Right cardiac atrium (tissue), 5 donors: Measurements from ENCODE around the gene FRY. TPM values are rescaled to one million over a fixed set of nuclear protein-coding genes. Genes with fewer than 3 reads are reported as not detected.

ENCODE experiments used
- ATAC-seq, 2 donors: fragments of 200-7000 bp; cut with Tn5 transposase; one replicate each; pipeline versions ENCODE4 v1.8.0 to v1.9.1; 2020; ENCODE audit warnings: moderate library complexity in 2 of 2, mild to moderate bottlenecking in 1 of 2
- DNase-seq, 3 donors: peaks; one replicate each; pipeline ENCODE4 v3.0.0-alpha.2; 2020
- H3K27ac ChIP-seq: one replicate; pipeline ENCODE4 v1.5.1; 2013; ENCODE audit warnings: mild to moderate bottlenecking, low read length, control low read depth, moderate library complexity
- H3K27me3 ChIP-seq: one replicate; pipeline ENCODE4 v1.6.1; 2013; ENCODE audit not compliant: control insufficient read depth, insufficient read depth
- H3K4me1 ChIP-seq: one replicate; pipeline ENCODE4 v1.6.1; 2013; ENCODE audit warnings: low read length; ENCODE audit not compliant: control insufficient read depth, insufficient read depth
- H3K4me3 ChIP-seq: one replicate; pipeline ENCODE4 v1.5.1; 2013; ENCODE audit warnings: low read length, control low read depth
- H3K9me3 ChIP-seq: one replicate; pipeline ENCODE4 v1.6.1; 2013; ENCODE audit warnings: low read length; ENCODE audit not compliant: control insufficient read depth
- WGBS: extraction: QIAGEN DNeasy Blood & Tissue Kit; methylation state at CpG from one replicate; pipeline ENCODE4 v1.1.7; 2013; 5-methylcytosine and 5-hydroxymethylcytosine counted together
- intact Hi-C, 4 donors: fragments of 100-400 bp; cut with DNase I; formaldehyde crosslinking; loops; one replicate each; pipeline versions ENCODE4 v1.11.0 to v1.14.0; 2022 to 2023
- polyA plus RNA-seq: library from polyadenylated mRNA; stranded (reverse); fragments of 200-250 nt; gene quantifications from one replicate; pipeline ENCODE4 v1.2.3, GENCODE V29; 2013
- total RNA-seq, 4 donors: library from RNA; stranded (reverse); fragmentation: NEBNext Ultra II Directional; extraction: Animal tissue kit (Norgen Biotek cat#: 25700); gene quantifications; one replicate each; pipeline ENCODE4 v1.2.1, GENCODE V29; 2021
- donor health status: healthy with polysubstance abuse.
- donor health status: DM: no; HTN: yes; CAD: no.
- donor health status: DM: no; HTN: no; CAD: no.
- donor health status: DM: no; HTN: yes; CAD: no; lungs with severe emphysema.
- donor health status: DM: yes; HTN: yes; CAD: no.

The FRY gene
- total and polyA plus RNA-seq, 5 donors: 29.0 to 139 (median 113) TPM

- H3K9me3 ChIP-seq: no peaks in the 10 kb centered on the region
- intact Hi-C loops: loop anchor here in 1 of 4 donors (10.0 kb wide), 1 partner anchor 108 kb away; the partner anchor contains the start of gene FRY
- ATAC-seq: peak in 1 of 2 donors; percentile 61
These were observed 111.4 kb downstream of the FRY start for GRCh38 chr13:32142956-32143375.

GRCh38 chr13:32147193-32147592, 115.6 kb downstream of the FRY start:
- H3K27me3 ChIP-seq: no peaks in the 10 kb centered on the region
- peaks cover 5% of the 10 kb centered on the region for H3K4me1 ChIP-seq
- no peak overlapping the region for H3K27ac ChIP-seq
- DNase-seq (no peak), ATAC-seq (no peak)
- 88% methylated on average over 2 of the region's 2 CpGs for WGBS
- no peak overlapping the region for H3K4me3 ChIP-seq
- H3K9me3 ChIP-seq: no peaks in the 10 kb centered on the region
- intact Hi-C loops: loop anchor here in 1 of 4 donors (10.0 kb wide), 1 partner anchor 112 kb away; the partner anchor contains the start of gene FRY

More at GRCh38 chr13:32142956-32143375, 111.4 kb downstream of the FRY start:
- H3K4me3 ChIP-seq: no peak overlapping the region
- peaks cover 2% of the 10 kb centered on the region for H3K4me1 ChIP-seq
- no peak for DNase-seq
- H3K27me3 ChIP-seq: no peaks in the 10 kb centered on the region
- no peak overlapping the region for H3K27ac ChIP-seq

- H3K9me3 ChIP-seq: no peaks in the 10 kb centered on the region
- ATAC-seq: no peak
- DNase-seq: no peak
- 47% methylated on average over 4 of the region's 4 CpGs for WGBS
- H3K4me3 ChIP-seq: no peak overlapping the region
- H3K27ac ChIP-seq: no peak overlapping the region
- peaks cover 3% of the 10 kb centered on the region for H3K4me1 ChIP-seq
- no peaks in the 10 kb centered on the region for H3K27me3 ChIP-seq
- intact Hi-C loops: loop anchor here in 1 of 4 donors (10.0 kb wide), 1 partner anchor 113 kb away; the partner anchor contains the start of gene FRY
These were observed 116.4 kb downstream of the FRY start for GRCh38 chr13:32147976-32148375.

DNA sequence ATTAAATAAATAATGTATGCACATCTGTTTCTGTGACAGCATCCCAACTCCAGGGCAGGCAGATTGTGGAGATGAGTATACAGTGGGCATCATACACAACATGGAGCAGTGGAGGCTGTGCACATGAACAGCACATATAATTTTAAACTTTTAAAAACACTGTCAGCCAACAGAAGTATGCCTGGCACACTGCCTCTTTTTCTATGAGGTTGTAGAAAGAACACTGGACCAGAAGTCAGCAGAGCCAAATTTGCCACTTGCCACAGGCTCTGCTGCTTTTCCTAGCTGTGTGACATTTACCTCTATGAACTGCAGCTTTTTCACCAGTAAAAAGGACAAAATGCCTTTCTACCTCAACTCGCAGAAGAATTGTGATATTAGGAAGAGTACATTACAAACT, 118.7 kb downstream of the FRY start:
- Histone ChIP-seq H3K4me3 (no peak overlapping the region), H3K27ac (peak overlapping the region; percentile 77), H3K27me3 (no peaks in the 10 kb centered on the region), H3K4me1 (peaks cover 3% of the 10 kb centered on the region), H3K9me3 (no peaks in the 10 kb centered on the region)
- DNase-seq (peak in 1 of 3 donors; percentile 27), ATAC-seq (peak; percentile 77 to 80)
- WGBS: 37% methylated on average over 1 of the region's 1 CpG
- intact Hi-C loops: no loop called here

- H3K4me1 ChIP-seq: peaks cover 3% of the 10 kb centered on the region
- no peaks in the 10 kb centered on the region for H3K27me3 ChIP-seq
- ATAC-seq: peak; percentile 91 to 94
- intact Hi-C loops: no loop called here
- DNase-seq: peak; percentile 84 to 92 (median 90)
- no peaks in the 10 kb centered on the region for H3K9me3 ChIP-seq
- 14% methylated on average over 1 of the region's 1 CpG for WGBS
- H3K27ac ChIP-seq: peak overlapping the region; percentile 77
- no peak overlapping the region for H3K4me3 ChIP-seq
These were observed 119.2 kb downstream of the FRY start for GRCh38 chr13:32150794-32151193.

- WGBS: 78% methylated on average over 5 of the region's 5 CpGs
- ATAC-seq (no peak), DNase-seq (no peak)
- Histone ChIP-seq H3K4me1 (peaks cover 3% of the 10 kb centered on the region), H3K27ac (no peak overlapping the region), H3K4me3 (no peak overlapping the region), H3K9me3 (no peaks in the 10 kb centered on the region), H3K27me3 (no peaks in the 10 kb centered on the region)
- intact Hi-C loops: no loop called here
These were observed 119.7 kb downstream of the FRY start for GRCh38 chr13:32151240-32151639.

DNA sequence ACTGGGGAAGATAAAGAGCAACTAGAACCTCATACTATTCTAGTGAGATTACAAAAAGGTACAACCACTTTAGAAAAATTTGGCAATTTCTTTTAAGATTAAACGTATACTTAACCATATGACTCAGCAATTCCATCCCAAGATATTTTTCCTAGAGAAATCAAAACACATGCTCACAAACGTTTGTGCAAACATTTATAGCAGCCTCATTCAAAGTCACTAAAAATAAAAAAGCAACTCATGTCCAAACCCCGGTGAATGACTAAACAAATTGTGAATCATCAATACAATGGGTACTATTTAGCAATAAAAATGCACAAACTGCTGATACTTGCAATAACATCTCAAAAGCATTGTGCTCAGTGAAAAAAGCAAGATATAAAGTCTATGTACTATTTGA, 121.5 kb downstream of the FRY start:
- no peak overlapping the region for H3K4me3 ChIP-seq
- H3K9me3 ChIP-seq: no peaks in the 10 kb centered on the region
- H3K4me1 ChIP-seq: peaks cover 3% of the 10 kb centered on the region
- H3K27ac ChIP-seq: no peak overlapping the region
- ATAC-seq (no peak), DNase-seq (no peak)
- intact Hi-C loops: no loop called here
- H3K27me3 ChIP-seq: no peaks in the 10 kb centered on the region
- 48% methylated on average over 3 of the region's 3 CpGs for WGBS

DNA sequence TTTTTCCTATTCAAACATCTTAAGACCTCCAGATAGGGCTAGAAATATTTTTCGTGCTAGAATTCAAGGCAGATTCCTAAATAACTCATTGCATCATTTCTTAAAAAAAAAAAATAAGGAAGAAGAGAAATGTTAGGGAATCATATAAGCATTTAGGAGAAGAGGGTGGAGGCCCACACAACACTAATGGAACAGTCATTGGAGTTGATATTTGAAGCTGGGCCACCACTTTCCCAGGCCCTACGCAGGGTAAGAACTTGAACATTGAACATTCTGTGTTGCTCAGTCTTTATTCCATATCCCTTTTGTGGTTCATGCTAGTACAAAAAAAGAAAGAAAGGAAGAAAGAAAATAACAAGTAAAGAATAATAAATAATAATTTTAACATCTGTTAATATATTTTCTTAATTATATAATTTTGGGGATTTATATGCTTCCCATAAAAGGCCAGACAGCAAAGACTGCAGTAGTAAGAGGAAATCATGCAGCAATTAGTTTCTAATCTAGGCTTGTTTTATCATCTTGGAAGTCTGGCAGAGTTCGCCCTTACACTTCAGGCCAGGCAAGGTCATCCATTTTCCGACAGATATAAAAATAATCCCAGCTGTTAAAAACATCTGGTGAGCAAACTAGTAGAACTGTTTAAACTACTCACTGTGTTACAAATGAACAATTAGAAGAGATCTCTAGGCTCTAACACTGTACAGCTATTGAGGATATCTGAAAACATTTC, 127.7 kb downstream of the FRY start:
- peak; percentile 83 to 89 for ATAC-seq
- WGBS: 33% methylated on average over 4 of the region's 4 CpGs
- Histone ChIP-seq H3K9me3 (no peaks in the 10 kb centered on the region), H3K27ac (peak overlapping the region; percentile 78), H3K27me3 (no peaks in the 10 kb centered on the region), H3K4me1 (no peaks in the 10 kb centered on the region), H3K4me3 (no peak overlapping the region)
- peak in 1 of 3 donors; percentile 50 for DNase-seq
- intact Hi-C loops: no loop called here

DNA sequence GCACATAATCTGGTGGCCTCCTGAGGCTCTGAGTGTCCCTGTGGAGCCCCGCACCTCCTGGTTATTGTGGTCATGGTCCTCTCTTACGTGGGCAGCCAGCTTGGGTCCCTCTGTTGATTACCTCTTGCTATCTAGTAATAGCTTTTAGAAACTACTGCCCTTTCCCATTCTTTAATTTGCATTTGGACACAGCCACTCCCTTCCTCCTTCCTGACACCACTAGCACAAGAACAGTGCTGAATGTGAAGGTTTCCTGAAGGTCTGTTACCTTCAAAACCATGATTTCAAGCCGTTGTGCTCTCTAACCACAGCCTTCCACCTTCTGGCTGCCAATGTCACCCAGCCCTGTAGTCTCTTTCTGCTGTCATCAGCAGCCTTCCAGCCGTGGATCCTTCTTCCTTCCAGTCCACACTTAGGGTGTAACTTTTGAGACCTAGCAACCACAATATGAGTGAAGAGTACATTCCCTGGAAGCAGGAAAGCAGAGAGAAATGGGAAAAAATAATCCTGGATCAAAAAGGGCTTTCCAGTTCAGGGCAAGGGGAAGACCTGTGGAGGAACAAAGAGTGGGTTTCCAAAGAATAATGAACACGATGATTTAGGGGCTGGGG, 130.9 kb downstream of the FRY start:
- DNase-seq (no peak), ATAC-seq (no peak)
- Histone ChIP-seq H3K9me3 (no peaks in the 10 kb centered on the region), H3K4me3 (no peak overlapping the region), H3K27ac (peak overlapping the region; percentile 25), H3K27me3 (no peaks in the 10 kb centered on the region), H3K4me1 (no peaks in the 10 kb centered on the region)
- WGBS: 72% methylated on average over 5 of the region's 5 CpGs
- intact Hi-C loops: no loop called here

- 70% methylated on average over 4 of the region's 4 CpGs for WGBS
- intact Hi-C loops: no loop called here
- DNase-seq (peak in 1 of 3 donors; percentile 13), ATAC-seq (peak in 1 of 2 donors; percentile 69)
- Histone ChIP-seq H3K4me1 (peaks cover 3% of the 10 kb centered on the region), H3K9me3 (no peaks in the 10 kb centered on the region), H3K27me3 (no peaks in the 10 kb centered on the region), H3K4me3 (no peak overlapping the region), H3K27ac (peak overlapping the region; percentile 5)
These were observed 133.2 kb downstream of the FRY start for GRCh38 chr13:32164622-32165268.

- H3K27me3 ChIP-seq: no peaks in the 10 kb centered on the region
- no peak overlapping the region for H3K27ac ChIP-seq
- ATAC-seq: peak; percentile 61 to 62
- no peaks in the 10 kb centered on the region for H3K9me3 ChIP-seq
- H3K4me3 ChIP-seq: no peak overlapping the region
- H3K4me1 ChIP-seq: peaks cover 3% of the 10 kb centered on the region
- whole genome bisulfite sequencing: 61% methylated on average over 5 of the region's 5 CpGs
- DNase-seq: peak; percentile 33 to 74 (median 58)
- intact Hi-C loops: no loop called here
These were observed 134.2 kb downstream of the FRY start for GRCh38 chr13:32165796-32166195.
